ENCODE measurements around the gene CIPC. TPM values are rescaled to one million over a fixed set of nuclear protein-coding genes. Genes with fewer than 3 reads are reported as not detected.

Gene CIPC
- total and polyA plus RNA-seq, 2 of the 13 experiments (the other 11 are each of a cell fraction or from before 2014, with no cell fraction given) = 7.6 to 13.9 TPM

DNA sequence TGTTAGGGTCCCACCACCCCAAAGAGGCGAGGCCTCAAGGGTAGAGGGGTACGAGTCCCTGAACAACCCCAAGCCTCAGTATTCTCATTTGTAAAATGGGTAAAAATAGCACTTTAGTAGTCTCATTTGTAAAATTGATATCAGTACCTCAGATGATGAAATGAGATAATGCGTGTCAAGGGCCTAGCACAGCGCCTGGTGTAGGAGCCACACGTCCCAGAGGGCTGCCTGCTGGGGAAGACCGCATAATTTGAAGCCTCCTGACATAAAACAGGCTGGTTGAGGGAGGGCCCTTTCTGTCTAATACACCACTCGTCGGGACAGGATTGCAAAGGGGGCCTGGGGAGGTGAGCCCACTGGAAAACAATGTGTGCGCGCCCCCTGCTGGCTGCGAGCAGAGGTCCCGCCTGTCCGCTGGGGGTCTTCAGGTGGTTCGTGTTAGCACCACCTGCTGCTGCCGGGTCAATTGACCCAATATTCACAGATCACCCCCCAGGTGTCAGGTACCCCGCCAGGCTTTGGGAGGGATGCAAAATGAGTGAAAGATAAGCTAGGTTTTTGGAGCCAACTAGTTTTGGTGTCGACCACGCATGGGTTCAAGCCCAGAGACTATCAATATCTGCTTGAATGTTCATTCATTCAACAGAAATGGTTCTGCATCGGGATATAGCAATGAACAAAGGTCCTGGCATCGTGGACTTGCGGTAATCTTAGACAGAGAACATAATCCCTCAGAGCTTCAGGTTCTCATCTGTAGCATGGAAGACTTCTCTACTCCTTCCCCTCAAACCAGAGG is 44.8 kb upstream of the CIPC start (continued):
- TF ChIP-seq, protein P1, sequence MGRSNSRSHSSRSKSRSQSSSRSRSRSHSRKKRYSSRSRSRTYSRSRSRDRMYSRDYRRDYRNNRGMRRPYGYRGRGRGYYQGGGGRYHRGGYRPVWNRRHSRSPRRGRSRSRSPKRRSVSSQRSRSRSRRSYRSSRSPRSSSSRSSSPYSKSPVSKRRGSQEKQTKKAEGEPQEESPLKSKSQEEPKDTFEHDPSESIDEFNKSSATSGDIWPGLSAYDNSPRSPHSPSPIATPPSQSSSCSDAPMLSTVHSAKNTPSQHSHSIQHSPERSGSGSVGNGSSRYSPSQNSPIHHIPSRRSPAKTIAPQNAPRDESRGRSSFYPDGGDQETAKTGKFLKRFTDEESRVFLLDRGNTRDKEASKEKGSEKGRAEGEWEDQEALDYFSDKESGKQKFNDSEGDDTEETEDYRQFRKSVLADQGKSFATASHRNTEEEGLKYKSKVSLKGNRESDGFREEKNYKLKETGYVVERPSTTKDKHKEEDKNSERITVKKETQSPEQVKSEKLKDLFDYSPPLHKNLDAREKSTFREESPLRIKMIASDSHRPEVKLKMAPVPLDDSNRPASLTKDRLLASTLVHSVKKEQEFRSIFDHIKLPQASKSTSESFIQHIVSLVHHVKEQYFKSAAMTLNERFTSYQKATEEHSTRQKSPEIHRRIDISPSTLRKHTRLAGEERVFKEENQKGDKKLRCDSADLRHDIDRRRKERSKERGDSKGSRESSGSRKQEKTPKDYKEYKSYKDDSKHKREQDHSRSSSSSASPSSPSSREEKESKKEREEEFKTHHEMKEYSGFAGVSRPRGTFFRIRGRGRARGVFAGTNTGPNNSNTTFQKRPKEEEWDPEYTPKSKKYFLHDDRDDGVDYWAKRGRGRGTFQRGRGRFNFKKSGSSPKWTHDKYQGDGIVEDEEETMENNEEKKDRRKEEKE (IDR thresholded peaks at IDR 0.05) = no peak
- TF ChIP-seq ZNF496 (CRISPR knock-in tag; IDR thresholded peaks at IDR 0.05; ENCODE audit: insufficient replicate concordance) (no peak), PAWR (CRISPR knock-in tag; IDR thresholded peaks at IDR 0.05; ENCODE audit: borderline replicate concordance) (no peak), PATZ1 (CRISPR knock-in tag; IDR thresholded peaks at IDR 0.05) (peak; percentile 84), CBFB (CRISPR knock-in tag; IDR thresholded peaks at IDR 0.05) (no peak), SNRNP70 (IDR thresholded peaks at IDR 0.05; ENCODE audit: low read depth, low read length) (no peak), NR0B2 (CRISPR knock-in tag; IDR thresholded peaks at IDR 0.05) (no peak), BRD4 (CRISPR knock-in tag; IDR thresholded peaks at IDR 0.05) (no peak), ZNF580 (CRISPR knock-in tag; IDR thresholded peaks at IDR 0.05; ENCODE audit: borderline replicate concordance, low read depth) (peak; percentile 76; the same call in 1 of the 2 replicates), HOXA7 (CRISPR knock-in tag; IDR thresholded peaks at IDR 0.05) (no peak), SAFB2 (CRISPR knock-in tag; IDR thresholded peaks at IDR 0.05; ENCODE audit: borderline replicate concordance, low read depth) (no peak), SKI (IDR thresholded peaks at IDR 0.05; ENCODE audit: partially characterized antibody) (no peak), ZNF543 (CRISPR knock-in tag; IDR thresholded peaks at IDR 0.05) (no peak), SUZ12 (IDR thresholded peaks at IDR 0.05; ENCODE audit: low read depth, low read length) (no peak), ZNF12 (CRISPR knock-in tag; IDR thresholded peaks at IDR 0.05) (no peak)
- TF ChIP-seq, protein P2, sequence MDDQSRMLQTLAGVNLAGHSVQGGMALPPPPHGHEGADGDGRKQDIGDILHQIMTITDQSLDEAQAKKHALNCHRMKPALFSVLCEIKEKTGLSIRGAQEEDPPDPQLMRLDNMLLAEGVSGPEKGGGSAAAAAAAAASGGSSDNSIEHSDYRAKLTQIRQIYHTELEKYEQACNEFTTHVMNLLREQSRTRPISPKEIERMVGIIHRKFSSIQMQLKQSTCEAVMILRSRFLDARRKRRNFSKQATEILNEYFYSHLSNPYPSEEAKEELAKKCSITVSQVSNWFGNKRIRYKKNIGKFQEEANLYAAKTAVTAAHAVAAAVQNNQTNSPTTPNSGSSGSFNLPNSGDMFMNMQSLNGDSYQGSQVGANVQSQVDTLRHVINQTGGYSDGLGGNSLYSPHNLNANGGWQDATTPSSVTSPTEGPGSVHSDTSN (CRISPR knock-in tag; IDR thresholded peaks at IDR 0.05; ENCODE audit: borderline replicate concordance) = no peak
- TF ChIP-seq, protein P3, sequence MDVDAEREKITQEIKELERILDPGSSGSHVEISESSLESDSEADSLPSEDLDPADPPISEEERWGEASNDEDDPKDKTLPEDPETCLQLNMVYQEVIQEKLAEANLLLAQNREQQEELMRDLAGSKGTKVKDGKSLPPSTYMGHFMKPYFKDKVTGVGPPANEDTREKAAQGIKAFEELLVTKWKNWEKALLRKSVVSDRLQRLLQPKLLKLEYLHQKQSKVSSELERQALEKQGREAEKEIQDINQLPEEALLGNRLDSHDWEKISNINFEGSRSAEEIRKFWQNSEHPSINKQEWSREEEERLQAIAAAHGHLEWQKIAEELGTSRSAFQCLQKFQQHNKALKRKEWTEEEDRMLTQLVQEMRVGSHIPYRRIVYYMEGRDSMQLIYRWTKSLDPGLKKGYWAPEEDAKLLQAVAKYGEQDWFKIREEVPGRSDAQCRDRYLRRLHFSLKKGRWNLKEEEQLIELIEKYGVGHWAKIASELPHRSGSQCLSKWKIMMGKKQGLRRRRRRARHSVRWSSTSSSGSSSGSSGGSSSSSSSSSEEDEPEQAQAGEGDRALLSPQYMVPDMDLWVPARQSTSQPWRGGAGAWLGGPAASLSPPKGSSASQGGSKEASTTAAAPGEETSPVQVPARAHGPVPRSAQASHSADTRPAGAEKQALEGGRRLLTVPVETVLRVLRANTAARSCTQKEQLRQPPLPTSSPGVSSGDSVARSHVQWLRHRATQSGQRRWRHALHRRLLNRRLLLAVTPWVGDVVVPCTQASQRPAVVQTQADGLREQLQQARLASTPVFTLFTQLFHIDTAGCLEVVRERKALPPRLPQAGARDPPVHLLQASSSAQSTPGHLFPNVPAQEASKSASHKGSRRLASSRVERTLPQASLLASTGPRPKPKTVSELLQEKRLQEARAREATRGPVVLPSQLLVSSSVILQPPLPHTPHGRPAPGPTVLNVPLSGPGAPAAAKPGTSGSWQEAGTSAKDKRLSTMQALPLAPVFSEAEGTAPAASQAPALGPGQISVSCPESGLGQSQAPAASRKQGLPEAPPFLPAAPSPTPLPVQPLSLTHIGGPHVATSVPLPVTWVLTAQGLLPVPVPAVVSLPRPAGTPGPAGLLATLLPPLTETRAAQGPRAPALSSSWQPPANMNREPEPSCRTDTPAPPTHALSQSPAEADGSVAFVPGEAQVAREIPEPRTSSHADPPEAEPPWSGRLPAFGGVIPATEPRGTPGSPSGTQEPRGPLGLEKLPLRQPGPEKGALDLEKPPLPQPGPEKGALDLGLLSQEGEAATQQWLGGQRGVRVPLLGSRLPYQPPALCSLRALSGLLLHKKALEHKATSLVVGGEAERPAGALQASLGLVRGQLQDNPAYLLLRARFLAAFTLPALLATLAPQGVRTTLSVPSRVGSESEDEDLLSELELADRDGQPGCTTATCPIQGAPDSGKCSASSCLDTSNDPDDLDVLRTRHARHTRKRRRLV (CRISPR knock-in tag; IDR thresholded peaks at IDR 0.05) = no peak
